Common myeloid progenitor, CD34-positive (primary cell): ENCODE results near the gene PRKCZ.

ENCODE experiments used
- CTCF ChIA-PET: fragments of 350-600 bp; sonication (Branson Sonifier 250); formaldehyde crosslinking; loops from one replicate; lab custom pipeline; 2021; ENCODE audit warnings: antibody characterized with exemption; lab: Charles Lee
- POLR2A ChIA-PET: fragments of 350-600 bp; sonication (Branson Sonifier 250); formaldehyde crosslinking; loops from one replicate; lab custom pipeline; 2021; ENCODE audit warnings: antibody characterized with exemption; lab: Charles Lee
- DNase-seq, 3 donors: peaks; one replicate each; pipeline versions ENCODE4 v3.0.0 to v3.0.0-alpha.2; 2013
- H3K27ac ChIP-seq, 2 experiments: 1 replicate in 1 of 2; 2 replicates in 1 of 2; pipeline ENCODE4 v1.7.0; 2013; ENCODE audit warnings: inconsistent platforms in 2 of 2, low read length in 2 of 2, mild to moderate bottlenecking in 2 of 2, low read depth in 1 of 2, moderate library complexity in 1 of 2; ENCODE audit not compliant: severe bottlenecking in 2 of 2, insufficient read depth in 1 of 2, poor library complexity in 1 of 2
- H3K27me3 ChIP-seq, 5 experiments: replicated peaks in 2 of 5; 1 replicate in 3 of 5; 2 replicates in 2 of 5; pipeline versions ENCODE4 v1.6.1 to v1.7.0; 2013; ENCODE audit warnings: low read length in 4 of 5, mild to moderate bottlenecking in 2 of 5, moderate library complexity in 2 of 5, inconsistent platforms in 1 of 5; ENCODE audit not compliant: insufficient read depth in 5 of 5, control insufficient read depth in 4 of 5
- H3K36me3 ChIP-seq, 4 experiments: 1 replicate in 2 of 4; 2 replicates in 2 of 4; pipeline versions ENCODE4 v1.6.1 to v1.7.0; 2013; ENCODE audit warnings: low read length in 3 of 4, control low read depth in 1 of 4, mild to moderate bottlenecking in 1 of 4; ENCODE audit not compliant: control insufficient read depth in 4 of 4, insufficient read depth in 4 of 4
- H3K4me1 ChIP-seq, 4 experiments: 1 replicate in 3 of 4; 2 replicates in 1 of 4; pipeline versions ENCODE4 v1.6.1 to v1.7.1; 2013; ENCODE audit warnings: low read length in 3 of 4, mild to moderate bottlenecking in 3 of 4, control low read depth in 1 of 4, inconsistent platforms in 1 of 4, moderate library complexity in 1 of 4; ENCODE audit not compliant: control insufficient read depth in 4 of 4, insufficient read depth in 4 of 4; ENCODE audit errors: control extremely low read depth in 1 of 4
- H3K4me3 ChIP-seq, 7 experiments: 1 replicate in 4 of 7; 2 replicates in 3 of 7; pipeline versions ENCODE4 v1.5.1 to v1.7.0; 2013; ENCODE audit warnings: mild to moderate bottlenecking in 7 of 7, low read length in 6 of 7, moderate library complexity in 6 of 7, inconsistent platforms in 2 of 7, low read depth in 2 of 7, control low read depth in 1 of 7; ENCODE audit not compliant: insufficient read depth in 4 of 7, control insufficient read depth in 1 of 7; ENCODE audit errors: extremely low read depth in 1 of 7
- H3K9me3 ChIP-seq, 5 experiments: 1 replicate in 4 of 5; 2 replicates in 1 of 5; pipeline versions ENCODE4 v1.6.1 to v1.7.1; 2013; ENCODE audit warnings: low read length in 4 of 5, mild to moderate bottlenecking in 2 of 5, inconsistent platforms in 1 of 5, low read depth in 1 of 5, moderate library complexity in 1 of 5; ENCODE audit not compliant: control insufficient read depth in 4 of 5, insufficient read depth in 2 of 5; ENCODE audit errors: control extremely low read depth in 1 of 5
- WGBS: methylation state at CpG from one replicate; pipeline ENCODE4 v1.1.5; 2013; ENCODE audit not compliant: insufficient coverage; 5-methylcytosine and 5-hydroxymethylcytosine counted together

The PRKCZ gene

GRCh38 chr1:2009101-2010053 lies 40.8 kb upstream of the PRKCZ start:
- POLR2A ChIA-PET, result no interaction called here
- Histone ChIP-seq H3K36me3 (no peaks in the 10 kb centered on the region), H3K27me3 (peaks cover 0 to 53% (median 11%) of the 10 kb centered on the region in 5 experiments), H3K9me3 (no peaks in the 10 kb centered on the region), H3K4me3 (no peak overlapping the region), H3K27ac (no peak overlapping the region), H3K4me1 (peaks cover 0 to 8% (median 2%) of the 10 kb centered on the region in 4 experiments)
- CTCF ChIA-PET, result interaction anchor here (0.6 to 1.4 kb wide), 2 partner anchors 19 to 37 kb away, joined by 3 read pairs; no protein-coding TSS in a partner anchor
- WGBS, result 96% methylated on average over 27 of the region's 27 CpGs
- DNase-seq, result no peak

- DNase-seq, result no peak
- H3K36me3 ChIP-seq, result no peaks in the 10 kb centered on the region
- peaks cover 0 to 17% (median 8%) of the 10 kb centered on the region in 4 experiments for H3K4me1 ChIP-seq
- H3K9me3 ChIP-seq, result no peaks in the 10 kb centered on the region
- H3K27ac ChIP-seq, result no peak overlapping the region
- H3K27me3 ChIP-seq, result peaks cover 0 to 69% (median 29%) of the 10 kb centered on the region in 5 experiments
- WGBS, result 88% methylated on average over 14 of the region's 15 CpGs
- CTCF ChIA-PET, result no interaction called here
- POLR2A ChIA-PET, result no interaction called here
- H3K4me3 ChIP-seq, result no peak overlapping the region
These were observed 36.0 kb upstream of the PRKCZ start for GRCh38 chr1:2014181-2014580.

GRCh38 chr1:2014741-2015735 lies 35.2 kb upstream of the PRKCZ start:
- no peak overlapping the region for H3K27ac ChIP-seq
- POLR2A ChIA-PET, result no interaction called here
- DNase-seq, result no peak
- H3K27me3 ChIP-seq, result peaks cover 0 to 72% (median 32%) of the 10 kb centered on the region in 5 experiments
- no peak overlapping the region for H3K4me3 ChIP-seq
- no peaks in the 10 kb centered on the region for H3K9me3 ChIP-seq
- peaks cover 0 to 23% (median 11%) of the 10 kb centered on the region in 4 experiments for H3K4me1 ChIP-seq
- CTCF ChIA-PET, result interaction anchor here (1.2 kb wide), 1 partner anchor 11 kb away, joined by 3 read pairs; no protein-coding TSS in a partner anchor
- 58% methylated on average over 34 of the region's 34 CpGs for WGBS
- H3K36me3 ChIP-seq, result no peaks in the 10 kb centered on the region

GRCh38 chr1:2016123-2016522 lies 34.1 kb upstream of the PRKCZ start:
- DNase-seq, result no peak
- Histone ChIP-seq H3K27ac (no peak overlapping the region), H3K9me3 (no peaks in the 10 kb centered on the region), H3K4me3 (no peak overlapping the region), H3K36me3 (no peaks in the 10 kb centered on the region), H3K27me3 (peaks cover 4 to 76% (median 38%) of the 10 kb centered on the region in 5 experiments), H3K4me1 (peaks cover 0 to 19% (median 7%) of the 10 kb centered on the region in 4 experiments)
- 96% methylated on average over 8 of the region's 9 CpGs for WGBS
- ChIA-PET CTCF (interaction anchor here (1.2 kb wide), 1 partner anchor 10 kb away, joined by 3 read pairs; no protein-coding TSS in a partner anchor), POLR2A (no interaction called here)

GRCh38 chr1:2018217-2019171 lies 31.7 kb upstream of the PRKCZ start:
- peaks cover 4 to 90% (median 35%) of the 10 kb centered on the region in 5 experiments for H3K27me3 ChIP-seq
- no peaks in the 10 kb centered on the region for H3K36me3 ChIP-seq
- peak overlapping the region in 3 of 7 experiments; percentile 11 to 36 (median 23) for H3K4me3 ChIP-seq
- DNase-seq, result peak in 2 of 3 donors; percentile 9 to 23
- H3K27ac ChIP-seq, result no peak overlapping the region
- WGBS, result 17% methylated on average over 19 of the region's 48 CpGs
- POLR2A ChIA-PET, result no interaction called here
- peaks cover 0 to 19% (median 7%) of the 10 kb centered on the region in 4 experiments for H3K4me1 ChIP-seq
- H3K9me3 ChIP-seq, result no peaks in the 10 kb centered on the region
- CTCF ChIA-PET, result interaction anchor here (1.1 to 1.4 kb wide), 2 partner anchors 12 to 26 kb away, joined by 3 to 4 read pairs; no protein-coding TSS in a partner anchor

- ChIA-PET POLR2A (no interaction called here), CTCF (interaction anchor here (1.4 kb wide), 1 partner anchor 12 kb away, joined by 4 read pairs; no protein-coding TSS in a partner anchor)
- no peaks in the 10 kb centered on the region for H3K9me3 ChIP-seq
- peak in 2 of 3 donors; percentile 40 to 50 for DNase-seq
- H3K27me3 ChIP-seq, result peaks cover 4 to 85% (median 35%) of the 10 kb centered on the region in 5 experiments
- WGBS, result under 1% methylated on average over 24 of the region's 60 CpGs
- peaks cover 0 to 19% (median 7%) of the 10 kb centered on the region in 4 experiments for H3K4me1 ChIP-seq
- H3K36me3 ChIP-seq, result no peaks in the 10 kb centered on the region
- H3K27ac ChIP-seq, result no peak within 1 kb of the TSS
- H3K4me3 ChIP-seq, result peak within 1 kb of the TSS in 4 of 7 experiments; percentile 4 to 36 (median 28)
These were observed 31.1 kb upstream of the PRKCZ start, which contains the start of gene GABRD for GRCh38 chr1:2019172-2019543. Gene GABRD, plus strand, starts transcription at chr1:2019345. Its CDS starts 79 bp downstream, at chr1:2019424.
